IPS DF 4.7 (cell line): ENCODE measurements around the gene ARRB1.
"Not testable (repeated sequence)": the region's sequence is repeated elsewhere in the genome, so short reads cannot be mapped to it uniquely, and the experiment has no call there.

ENCODE experiments used
- DNase-seq: peaks from one replicate; pipeline ENCODE4 v3.0.0-alpha.2; 2013; ENCODE audit warnings: low spot score; ENCODE audit errors: extremely low read depth

ARRB1 gene

DNA sequence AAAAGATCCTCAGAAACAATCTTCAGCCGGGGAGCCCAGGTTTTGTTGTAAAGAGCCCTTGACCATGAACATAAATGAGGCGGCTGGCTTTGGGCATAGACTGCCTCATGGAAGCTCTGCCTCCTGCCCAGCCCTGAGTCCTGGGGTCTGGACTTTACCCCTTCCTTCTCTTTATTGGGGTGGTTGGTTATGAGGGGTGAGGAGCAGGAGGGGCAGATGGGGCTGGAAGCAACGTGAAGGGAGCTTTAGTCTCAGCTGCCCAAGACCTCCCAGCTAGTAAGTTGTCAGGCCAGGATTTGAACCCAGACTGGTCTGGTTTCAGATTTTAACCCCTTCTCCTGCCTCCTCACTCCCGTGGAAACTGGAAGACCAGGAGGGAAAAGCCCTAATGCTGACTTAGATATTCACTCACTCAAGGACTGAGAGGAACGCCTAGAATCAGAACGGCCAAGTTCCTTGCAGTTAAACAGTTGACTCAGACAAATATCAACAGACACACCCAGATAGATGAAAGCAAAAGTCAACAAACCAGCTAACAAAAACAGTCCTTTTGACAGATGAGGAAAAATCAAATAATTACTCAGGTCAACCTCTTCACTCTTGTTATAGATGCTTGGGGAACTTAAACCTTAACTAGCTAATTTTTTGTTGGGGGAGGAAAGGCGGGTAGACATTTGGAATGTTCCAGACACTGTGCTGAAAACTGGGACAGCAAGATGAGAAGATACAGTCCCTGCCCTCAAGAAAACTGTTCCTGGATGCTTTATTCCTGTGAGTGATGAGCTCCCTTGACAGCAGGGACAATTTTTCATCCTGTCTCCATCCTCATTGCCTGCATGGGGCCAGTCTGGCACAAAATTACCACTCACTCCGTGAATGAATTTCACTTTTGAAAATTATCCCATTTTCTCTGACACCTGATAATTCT is 20.8 kb upstream of the ARRB1 start:
- DNase-seq, result no peak

DNA sequence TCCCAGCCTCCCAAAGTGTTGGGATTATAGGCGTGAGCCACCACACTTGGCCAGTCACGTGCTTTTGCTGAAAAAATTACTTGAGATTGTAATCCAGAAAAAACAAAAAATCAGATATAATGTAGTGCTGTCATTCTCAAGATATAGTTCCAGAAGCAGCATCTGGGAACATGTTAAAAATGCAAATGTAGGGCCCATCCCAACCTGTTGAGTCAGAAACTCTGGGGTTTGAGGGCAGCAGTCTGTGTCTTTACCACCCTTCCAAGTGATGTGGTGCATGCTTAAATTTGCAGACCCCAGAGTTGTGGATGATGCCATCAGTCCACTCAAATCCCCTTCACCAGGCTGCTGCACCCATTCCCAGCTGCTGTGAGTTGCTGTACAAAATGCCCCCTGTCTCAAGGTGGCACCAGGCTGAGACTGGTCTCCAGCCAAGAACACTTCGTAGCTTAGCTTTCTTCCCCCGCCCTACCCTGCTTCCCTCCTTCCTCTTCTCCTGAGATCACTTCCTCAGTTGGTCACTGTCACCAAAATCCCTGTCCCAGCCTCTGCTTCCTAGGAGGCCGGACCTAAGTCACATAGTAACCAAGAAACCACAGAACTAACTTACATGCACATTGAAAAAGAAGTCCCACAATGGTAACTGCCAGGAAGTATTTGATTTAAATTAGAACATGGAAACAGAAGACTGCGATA is 18.2 kb upstream of the ARRB1 start:
- DNase-seq, result no peak

DNA sequence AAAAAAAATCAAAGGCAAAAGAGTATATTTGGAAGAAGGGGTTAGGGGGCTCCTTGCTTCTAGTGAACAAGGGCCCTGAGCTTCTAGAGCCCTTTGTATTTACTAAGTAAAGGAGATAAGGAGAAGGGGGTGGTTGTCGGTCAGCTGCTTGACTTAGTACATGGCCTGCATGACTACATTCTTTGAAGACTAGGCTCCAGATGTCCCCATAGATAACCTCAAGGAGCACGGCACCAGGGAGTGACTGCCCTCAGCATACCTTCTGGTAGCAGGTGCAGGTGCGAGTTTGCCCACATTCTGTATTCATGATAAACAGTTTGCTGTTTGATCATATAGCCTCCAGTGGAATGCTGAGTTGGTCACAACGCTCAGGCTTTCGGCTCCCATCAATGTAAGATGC is 15.4 kb upstream of the ARRB1 start:
- DNase-seq, result not testable (repeated sequence)

DNA sequence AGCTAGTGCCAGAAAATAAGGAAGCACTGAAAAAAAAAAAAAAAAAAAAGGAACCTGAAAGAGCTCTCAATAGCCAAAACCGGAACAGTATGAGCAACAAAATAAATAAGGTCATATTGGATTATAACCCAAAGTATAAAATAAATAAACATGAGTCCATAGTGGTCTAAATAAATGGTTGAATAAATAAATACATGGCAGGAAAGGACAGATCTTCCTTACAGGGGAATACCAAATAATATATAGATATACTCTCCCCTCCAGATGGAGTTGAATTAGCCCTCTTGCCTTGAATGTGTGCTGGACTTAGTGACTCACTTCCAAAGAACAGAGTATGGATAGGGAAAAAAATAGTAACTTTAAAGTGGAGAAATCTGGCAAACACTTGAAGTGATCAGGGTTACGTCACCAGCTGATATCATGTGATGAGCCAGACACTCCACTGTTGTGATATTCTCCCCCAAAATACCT is 14.3 kb upstream of the ARRB1 start:
- DNase-seq, result no peak

DNA sequence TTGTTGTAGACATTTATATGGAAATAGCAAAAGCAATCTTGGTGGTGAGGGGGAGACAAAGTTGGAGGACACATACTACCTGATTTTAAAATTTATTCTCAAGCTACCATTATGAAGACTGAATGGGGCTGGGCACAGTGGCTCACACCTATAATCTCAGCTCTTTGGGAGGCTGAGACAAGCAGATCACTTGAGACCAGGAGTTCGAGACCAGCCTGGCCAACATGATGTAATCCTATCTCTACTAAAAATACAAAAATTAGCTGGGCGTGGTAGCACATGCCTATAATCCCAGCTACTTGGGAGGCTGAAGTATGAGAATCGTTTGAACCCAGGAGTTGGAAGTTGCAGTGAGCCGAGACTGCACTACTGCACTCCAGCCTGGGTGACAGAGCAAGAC is 10.8 kb upstream of the ARRB1 start:
- not testable (repeated sequence) for DNase-seq

DNA sequence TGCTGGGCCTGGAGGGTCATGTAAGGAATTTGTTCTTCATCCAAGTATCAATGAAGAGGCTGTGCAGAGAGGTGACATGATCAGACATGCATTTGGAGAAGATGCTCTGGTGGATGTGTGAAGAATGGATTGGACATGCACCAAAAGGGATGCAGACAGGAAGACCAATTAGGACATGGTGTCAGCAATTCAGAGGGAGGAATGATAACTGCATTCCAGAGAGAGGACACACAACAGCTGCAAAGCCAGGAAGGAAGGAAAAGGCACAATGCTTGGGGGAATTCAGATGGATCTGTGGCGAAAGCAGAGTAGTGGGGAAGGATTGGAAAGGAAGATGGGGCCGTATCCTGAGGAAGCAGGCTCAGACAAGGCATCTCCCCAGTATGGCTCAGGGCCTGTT is 5.2 kb upstream of the ARRB1 start:
- no peak for DNase-seq

DNA sequence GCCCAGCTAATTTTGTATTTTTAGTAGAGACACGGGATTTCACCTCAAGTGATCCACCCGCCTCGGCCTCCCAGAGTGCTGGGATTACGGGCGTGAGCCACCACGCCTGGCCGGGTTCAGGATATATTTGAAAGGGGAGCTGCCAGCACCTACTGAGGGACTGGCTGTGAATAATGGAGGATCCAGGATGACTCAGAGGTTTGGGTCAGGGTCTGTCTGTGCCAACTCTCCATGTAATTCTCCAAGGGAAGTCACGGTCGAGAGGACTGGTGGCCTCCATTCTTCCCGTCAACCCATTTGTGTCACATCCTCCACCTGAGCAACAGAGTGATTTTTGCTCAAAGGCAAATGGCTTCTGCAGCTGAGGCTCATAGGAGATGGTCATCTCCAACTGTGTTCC is 3.6 kb upstream of the ARRB1 start:
- no peak for DNase-seq

DNA sequence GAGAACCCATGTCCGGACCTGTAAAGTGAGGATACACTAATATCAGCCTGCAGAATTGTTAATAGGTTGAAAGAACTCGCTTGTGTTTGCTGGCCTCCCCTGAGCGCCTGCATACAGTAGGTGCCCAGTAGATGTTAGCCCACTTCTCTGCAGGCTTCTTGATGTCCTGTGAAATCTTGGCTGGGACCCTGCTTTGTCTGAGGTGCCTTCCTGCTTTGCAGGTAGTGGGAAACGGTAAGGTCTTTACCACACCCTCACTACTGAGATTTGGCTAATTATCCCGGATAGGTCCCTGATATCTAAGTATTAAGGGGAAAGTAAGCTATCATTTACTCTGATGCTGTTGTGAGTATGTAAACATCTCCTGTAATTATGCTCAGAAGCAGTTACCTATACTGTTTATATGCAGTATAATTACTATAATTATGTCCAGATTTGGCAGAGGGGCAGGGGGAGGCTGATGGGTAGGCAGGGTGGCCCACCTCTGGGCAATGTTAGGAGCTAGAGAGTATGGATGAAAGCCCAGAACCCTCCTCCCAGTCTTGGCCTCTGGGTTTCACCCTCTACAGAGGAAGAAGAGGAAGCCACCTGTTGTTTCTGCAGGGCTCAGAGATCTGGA is 1.2 kb upstream of the ARRB1 start:
- DNase-seq, result no peak

DNA sequence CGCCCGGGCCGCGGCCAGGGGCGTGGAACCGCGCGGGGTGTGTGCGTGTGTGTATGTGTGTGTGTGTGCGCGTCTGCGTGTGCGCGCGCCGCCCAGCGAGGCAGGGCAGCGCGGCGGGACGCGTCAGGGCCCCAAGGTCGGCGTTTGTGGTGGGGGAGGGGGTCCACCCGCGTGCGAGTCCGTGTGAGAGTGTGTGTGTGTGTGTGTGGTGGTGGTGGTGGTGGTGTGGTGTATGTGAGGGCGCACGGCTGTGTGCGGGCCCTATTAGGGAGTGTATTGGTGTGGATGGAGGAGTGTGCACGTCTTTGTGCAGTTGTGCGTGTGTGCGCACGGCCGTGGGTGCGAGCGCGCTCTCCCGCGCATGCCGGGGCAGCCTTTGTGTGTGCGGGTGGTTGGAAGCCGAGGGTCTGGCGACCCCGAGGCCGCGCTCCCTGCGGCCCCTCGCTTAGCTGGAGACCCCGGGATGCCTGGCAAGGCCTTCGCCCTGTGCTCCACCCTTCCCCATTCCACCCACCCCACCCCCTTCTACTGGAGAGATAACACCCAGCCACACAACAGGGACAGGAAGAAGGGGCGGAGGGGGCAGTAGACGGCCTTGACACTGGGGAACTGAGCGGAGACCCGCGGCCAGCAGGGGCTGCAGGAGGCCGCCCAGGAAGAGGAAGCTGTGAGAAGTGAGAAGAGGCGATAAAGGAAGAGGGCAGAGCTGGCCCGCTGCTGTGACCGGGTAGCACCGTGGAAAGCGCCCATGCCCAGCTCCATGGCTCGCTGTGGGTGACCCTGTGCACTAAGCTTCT is 528 bp upstream of the ARRB1 start:
- no peak for DNase-seq

DNA sequence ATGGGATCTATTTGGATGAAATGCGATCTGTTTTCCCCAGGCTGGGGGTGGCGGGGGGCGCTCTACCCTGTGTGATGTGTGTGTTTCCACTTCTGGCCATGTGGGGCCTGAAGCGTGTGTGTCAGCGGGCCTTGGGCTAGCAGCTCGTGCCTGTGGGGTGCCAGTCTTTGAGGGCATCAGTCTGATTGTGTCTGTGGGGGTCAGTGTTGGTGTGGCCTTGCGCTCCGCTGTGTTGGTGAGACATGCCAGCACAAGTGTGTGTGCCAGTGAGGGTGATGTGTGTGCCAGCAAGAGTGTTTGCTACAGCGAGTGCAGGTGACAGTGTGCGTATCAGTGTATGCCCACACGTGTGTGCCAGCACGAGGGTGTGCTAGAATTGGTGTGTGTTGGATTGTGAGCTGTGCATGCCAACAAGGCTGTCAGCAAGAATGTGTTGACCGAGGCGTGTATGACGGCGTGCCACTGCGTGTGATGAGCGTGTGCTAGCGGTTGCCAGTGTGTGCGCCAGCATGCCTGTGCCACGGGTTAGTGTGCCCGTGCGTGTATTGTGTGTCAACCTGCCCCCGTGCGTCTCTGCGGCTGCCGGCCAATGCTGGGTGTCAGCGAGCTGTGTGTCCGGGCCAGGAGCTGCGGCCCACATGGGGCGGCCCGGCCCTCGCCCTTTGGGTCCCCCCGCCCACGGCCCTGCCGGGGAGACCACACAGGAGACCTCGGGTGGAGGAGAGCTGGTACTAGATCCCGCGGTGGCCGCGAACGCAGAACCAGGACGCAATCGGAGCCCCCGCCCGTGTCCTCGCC is 519 bp downstream of the ARRB1 start:
- no peak for DNase-seq

DNA sequence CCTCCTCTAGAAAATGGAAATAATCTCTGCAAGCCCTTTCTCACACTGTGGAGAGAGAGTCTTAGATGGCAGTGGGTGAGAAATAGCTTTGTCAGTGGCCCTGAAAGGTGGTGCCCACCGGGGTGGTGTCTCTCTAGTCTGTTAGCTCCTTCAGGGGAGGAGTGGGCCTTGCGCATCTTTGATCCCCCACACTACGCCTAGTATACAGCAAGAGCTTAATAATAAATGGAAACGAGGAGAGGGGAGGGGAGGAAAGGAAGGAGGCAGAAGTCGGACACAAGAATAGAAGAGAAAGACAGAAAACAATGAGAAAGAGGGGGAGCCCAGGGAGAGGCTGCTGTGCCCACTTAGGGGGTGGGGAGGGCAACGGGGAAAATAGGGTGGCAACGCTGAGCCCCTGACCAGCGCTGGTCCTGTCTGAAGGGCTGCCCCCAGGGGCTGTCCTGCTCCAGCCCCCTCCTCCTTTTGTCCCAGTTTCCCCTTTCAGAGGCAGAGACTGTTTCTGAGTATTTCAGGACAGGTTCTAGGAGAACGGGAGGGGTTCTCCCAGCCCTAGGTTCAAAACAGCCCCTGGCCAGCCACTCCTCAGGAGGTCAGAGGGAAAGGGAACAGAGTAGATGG is 1.2 kb downstream of the ARRB1 start:
- no peak for DNase-seq

DNA sequence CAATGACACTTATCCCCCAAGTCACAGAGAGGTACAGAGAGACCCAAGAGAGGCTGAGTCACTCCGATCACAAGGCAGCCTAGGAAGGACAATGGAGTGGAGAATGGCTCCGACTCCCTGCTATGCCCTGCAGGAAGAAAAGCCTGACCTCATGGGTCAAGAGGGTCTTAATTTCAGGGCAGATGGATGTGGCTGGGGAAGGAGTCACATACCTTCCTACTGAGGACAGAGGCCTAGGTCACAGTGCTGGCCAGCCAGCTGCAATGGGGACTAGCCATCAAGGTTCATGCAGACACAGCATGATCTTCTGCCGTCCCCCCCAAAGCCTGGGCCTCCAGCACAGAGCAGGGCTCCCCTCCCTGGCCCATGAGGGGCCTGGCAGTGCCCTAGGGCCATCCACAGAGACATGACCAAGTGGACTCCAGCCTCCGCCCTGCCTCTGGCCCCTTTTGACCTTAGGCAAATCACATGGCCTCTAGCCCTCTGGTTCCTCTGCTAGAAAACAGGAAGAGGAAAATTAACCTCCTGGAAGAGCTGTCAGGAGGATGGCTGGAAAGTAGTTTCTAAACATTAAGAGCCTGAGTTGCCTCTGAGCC is 1.8 kb downstream of the ARRB1 start:
- no peak for DNase-seq

DNA sequence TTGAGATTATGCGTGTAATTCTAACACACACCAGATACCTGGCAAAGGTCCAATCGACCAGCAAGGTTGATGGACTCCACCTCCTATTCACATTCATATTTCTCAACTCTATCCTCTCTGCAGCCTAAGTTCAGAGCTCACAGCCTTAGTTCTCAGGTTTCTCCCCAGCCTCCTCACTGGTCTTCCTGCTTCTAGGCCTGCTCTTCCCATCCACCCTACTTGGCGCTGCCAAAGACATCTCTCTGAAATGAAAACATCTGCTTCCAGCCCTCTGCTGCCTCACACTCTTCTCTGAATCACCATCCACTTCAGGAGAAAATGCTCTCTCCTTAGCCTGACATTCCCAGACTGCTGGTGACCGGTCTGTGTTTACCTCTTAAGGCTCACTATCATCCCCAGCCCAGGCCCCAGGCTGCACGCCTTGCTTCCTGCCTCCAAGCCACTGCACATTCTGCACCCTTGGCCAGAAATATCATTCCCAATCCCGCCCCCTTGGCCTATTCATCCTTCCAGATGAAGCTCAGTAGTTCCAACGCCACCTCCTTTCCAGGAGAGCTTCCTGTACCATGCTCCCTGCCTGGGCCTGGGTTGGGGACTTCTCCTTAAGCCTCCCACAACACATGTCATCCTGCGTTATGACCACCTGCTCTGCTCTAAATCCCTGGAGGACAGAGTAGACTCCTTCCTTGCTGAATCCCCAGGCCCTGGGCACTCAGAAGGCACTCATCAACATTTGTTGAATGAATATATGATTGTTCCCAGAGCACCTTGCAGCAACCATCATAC is 3.5 kb downstream of the ARRB1 start:
- DNase-seq, result no peak

DNA sequence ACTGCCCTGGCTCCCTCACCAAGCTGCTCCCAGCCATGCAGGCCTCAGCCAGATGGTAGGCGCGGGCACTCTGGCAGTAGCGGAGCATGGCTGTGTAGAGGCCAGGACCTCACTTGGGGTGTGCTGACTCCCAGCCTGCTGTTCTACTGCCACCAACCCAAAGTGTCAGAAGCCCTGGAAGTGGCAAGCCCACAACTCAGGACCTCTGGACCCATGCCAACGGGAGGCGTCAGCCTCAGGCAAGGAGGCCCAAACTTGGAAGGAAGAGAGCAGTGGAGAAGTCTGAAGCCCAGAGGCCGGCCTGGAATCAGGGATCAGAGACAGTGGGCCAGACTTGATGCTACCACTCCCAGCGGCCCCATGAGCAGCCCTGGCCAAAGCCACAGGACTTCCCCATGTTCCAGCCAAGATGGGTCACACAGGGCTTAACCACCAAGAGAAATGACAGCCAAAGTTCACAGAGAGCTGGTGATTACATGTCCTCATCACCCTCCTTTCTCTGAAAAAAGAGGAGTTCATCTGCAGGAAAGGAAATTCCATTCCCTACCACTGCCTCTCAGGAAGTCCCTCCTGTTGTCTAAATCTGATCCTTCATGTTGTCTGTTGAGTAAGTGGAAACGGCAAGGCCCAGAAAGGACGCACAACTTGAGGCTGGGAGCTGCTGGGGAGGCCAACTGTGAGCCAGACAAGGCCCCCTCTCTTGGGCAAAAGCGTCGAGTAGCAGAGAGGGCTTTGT is 4.4 kb downstream of the ARRB1 start:
- DNase-seq, result no peak

DNA sequence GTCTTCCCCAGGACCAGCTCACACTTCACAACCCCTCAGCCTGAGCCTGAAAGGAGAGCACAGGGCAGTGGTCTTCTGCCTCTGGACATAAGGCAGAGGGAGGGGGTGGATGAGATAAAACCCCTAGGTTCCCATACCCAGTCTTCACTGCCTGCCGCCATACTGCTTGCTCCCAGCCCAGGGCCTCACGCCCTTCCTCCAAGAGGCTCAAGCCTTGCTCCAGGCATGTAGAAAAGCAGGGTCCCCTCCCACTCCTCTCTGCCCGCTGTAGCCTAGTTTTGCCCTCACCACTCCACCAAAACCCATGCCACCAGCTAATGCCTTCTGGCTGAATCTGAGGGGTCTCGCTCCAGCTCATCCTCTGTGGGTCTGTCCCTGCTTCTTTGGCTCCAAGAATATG is 5.2 kb downstream of the ARRB1 start:
- no peak for DNase-seq

DNA sequence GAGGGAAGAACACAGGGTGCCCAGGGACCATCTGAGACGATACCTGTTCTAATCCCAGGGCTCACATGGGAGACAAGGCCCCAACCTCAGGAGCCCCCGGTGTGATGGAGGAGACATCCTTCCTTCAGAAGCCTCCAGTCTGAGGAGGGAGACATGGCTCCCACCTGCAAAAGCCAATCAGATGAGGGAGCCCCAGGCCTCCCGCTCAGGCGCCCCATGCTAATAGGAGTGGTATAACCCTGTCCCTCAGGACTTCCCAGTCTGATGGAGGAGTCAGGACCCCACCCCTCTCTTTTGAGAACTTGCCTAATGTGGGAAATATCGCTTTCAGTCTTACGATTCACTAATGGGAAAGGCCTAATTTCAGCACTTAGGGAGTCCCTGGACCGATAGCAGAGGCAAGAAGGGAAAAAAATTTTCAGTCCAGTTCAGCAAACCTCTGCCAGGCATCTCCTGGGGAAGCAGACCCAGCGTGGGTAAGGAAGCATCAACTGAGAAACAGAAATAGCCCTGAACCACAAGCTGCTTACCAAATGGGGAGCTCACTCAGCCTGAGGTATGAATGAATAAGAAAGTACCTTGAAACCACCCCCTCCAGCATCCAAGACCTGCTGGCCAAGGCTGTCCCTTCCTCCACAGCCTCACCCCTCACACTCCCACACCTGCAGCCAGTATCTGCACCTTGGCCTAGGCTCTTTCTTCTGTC is 5.9 kb downstream of the ARRB1 start:
- no peak for DNase-seq

DNA sequence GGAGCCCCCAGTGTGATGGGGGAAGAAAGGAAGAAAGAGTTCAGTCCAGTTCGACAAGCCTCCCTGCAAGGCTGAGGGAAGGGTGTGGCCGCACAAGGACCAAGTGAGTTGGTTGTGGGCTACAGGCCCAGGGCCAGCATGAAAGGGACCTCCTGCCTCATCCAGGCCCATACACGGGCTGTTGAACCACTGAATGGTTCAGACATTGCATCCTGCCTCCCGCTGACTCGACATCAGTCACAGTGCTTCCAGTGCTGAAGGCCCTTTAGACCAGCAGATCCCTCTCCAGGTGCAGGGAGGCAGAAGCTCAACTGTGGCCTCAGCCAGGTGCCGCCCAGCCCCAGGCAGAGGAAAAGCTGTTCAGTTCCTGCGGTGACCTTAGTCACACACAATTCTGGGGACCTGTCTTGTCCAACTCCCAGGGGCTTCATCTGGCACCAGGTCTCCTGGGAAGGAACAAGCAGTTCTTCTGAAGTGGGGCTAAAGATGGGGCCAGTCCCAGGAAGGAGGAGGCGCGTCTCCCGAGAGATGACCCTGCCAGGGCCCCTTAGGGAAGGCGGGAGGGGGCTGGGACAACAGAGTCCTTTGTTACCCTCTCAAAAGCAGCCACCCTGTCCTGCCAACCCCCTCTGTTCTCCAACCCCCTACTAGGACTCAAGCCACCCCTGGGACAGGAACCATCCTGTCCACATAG is 6.6 kb downstream of the ARRB1 start:
- no peak for DNase-seq
